ENCODE measurements around the gene CDH4.

The CDH4 gene

GRCh38 chr20:61604549-61604948 lies 352.5 kb downstream of the CDH4 start:
- TF ChIP-seq RAD21 (IDR thresholded peaks at IDR 0.05; ENCODE audit: low read depth), result no peak
- no peak for TF ChIP-seq CEBPB (IDR thresholded peaks at IDR 0.05)

- TF ChIP-seq FOXM1 (IDR thresholded peaks at IDR 0.05; ENCODE audit: borderline replicate concordance, low read depth), result no peak
- no peak for TF ChIP-seq YY1 (IDR thresholded peaks at IDR 0.05; ENCODE audit: low read depth)
- TF ChIP-seq REST (IDR thresholded peaks at IDR 0.05; ENCODE audit: low read depth), result no peak
- TF ChIP-seq RAD21 (IDR thresholded peaks at IDR 0.05; ENCODE audit: low read depth), result no peak
- TF ChIP-seq CREB1 (IDR thresholded peaks at IDR 0.05; ENCODE audit: low read depth), result no peak
- no peak for TF ChIP-seq MAX (IDR thresholded peaks at IDR 0.05)
- TF ChIP-seq CEBPB (IDR thresholded peaks at IDR 0.05), result no peak
Measured at GRCh38 chr20:61605283-61605682, 353.2 kb downstream of the CDH4 start.

GRCh38 chr20:61605862-61606557 lies 353.9 kb downstream of the CDH4 start:
- TF ChIP-seq YY1 (IDR thresholded peaks at IDR 0.05; ENCODE audit: low read depth), result no peak
- TF ChIP-seq NFIC (IDR thresholded peaks at IDR 0.05), result no peak
- TF ChIP-seq REST (IDR thresholded peaks at IDR 0.05; ENCODE audit: low read depth), result no peak
- no peak for TF ChIP-seq FOXM1 (IDR thresholded peaks at IDR 0.05; ENCODE audit: borderline replicate concordance, low read depth)
- TF ChIP-seq CEBPB (IDR thresholded peaks at IDR 0.05), result no peak
- TF ChIP-seq RAD21 (IDR thresholded peaks at IDR 0.05; ENCODE audit: low read depth), result no peak
- TF ChIP-seq CREB1 (IDR thresholded peaks at IDR 0.05; ENCODE audit: low read depth), result no peak
- TF ChIP-seq EGR1 (IDR thresholded peaks at IDR 0.05), result no peak
- TF ChIP-seq TEAD4 (IDR thresholded peaks at IDR 0.05), result no peak
- TF ChIP-seq TCF12 (IDR thresholded peaks at IDR 0.05; ENCODE audit: low read depth), result no peak
- TF ChIP-seq USF1 (IDR thresholded peaks at IDR 0.05), result no peak
- TF ChIP-seq EP300 (IDR thresholded peaks at IDR 0.05; ENCODE audit: borderline replicate concordance), result no peak
- no peak for TF ChIP-seq MAX (IDR thresholded peaks at IDR 0.05)
- no peak for TF ChIP-seq ZBTB7A (IDR thresholded peaks at IDR 0.05; ENCODE audit: low read depth)

- TF ChIP-seq FOXM1 (IDR thresholded peaks at IDR 0.05; ENCODE audit: borderline replicate concordance, low read depth) (no peak), USF1 (IDR thresholded peaks at IDR 0.05) (peak; percentile 39; the same call in 1 of the 2 replicates), MAX (IDR thresholded peaks at IDR 0.05) (peak; percentile 46), CEBPB (IDR thresholded peaks at IDR 0.05) (no peak), TEAD4 (IDR thresholded peaks at IDR 0.05) (no peak), EGR1 (IDR thresholded peaks at IDR 0.05) (no peak), EP300 (IDR thresholded peaks at IDR 0.05; ENCODE audit: borderline replicate concordance) (no peak), TCF12 (IDR thresholded peaks at IDR 0.05; ENCODE audit: low read depth) (no peak), CREB1 (IDR thresholded peaks at IDR 0.05; ENCODE audit: low read depth) (no peak), REST (IDR thresholded peaks at IDR 0.05; ENCODE audit: low read depth) (peak; percentile 91), RAD21 (IDR thresholded peaks at IDR 0.05; ENCODE audit: low read depth) (no peak), TAF1 (IDR thresholded peaks at IDR 0.05; ENCODE audit: low read depth) (no peak), NFIC (IDR thresholded peaks at IDR 0.05) (no peak), YY1 (IDR thresholded peaks at IDR 0.05; ENCODE audit: low read depth) (no peak), ZBTB7A (IDR thresholded peaks at IDR 0.05; ENCODE audit: low read depth) (no peak)
Measured at GRCh38 chr20:61608275-61609085, 356.4 kb downstream of the CDH4 start.

Data from Ishikawa (cell line).